ENCODE results near the gene SETD5.

DNA sequence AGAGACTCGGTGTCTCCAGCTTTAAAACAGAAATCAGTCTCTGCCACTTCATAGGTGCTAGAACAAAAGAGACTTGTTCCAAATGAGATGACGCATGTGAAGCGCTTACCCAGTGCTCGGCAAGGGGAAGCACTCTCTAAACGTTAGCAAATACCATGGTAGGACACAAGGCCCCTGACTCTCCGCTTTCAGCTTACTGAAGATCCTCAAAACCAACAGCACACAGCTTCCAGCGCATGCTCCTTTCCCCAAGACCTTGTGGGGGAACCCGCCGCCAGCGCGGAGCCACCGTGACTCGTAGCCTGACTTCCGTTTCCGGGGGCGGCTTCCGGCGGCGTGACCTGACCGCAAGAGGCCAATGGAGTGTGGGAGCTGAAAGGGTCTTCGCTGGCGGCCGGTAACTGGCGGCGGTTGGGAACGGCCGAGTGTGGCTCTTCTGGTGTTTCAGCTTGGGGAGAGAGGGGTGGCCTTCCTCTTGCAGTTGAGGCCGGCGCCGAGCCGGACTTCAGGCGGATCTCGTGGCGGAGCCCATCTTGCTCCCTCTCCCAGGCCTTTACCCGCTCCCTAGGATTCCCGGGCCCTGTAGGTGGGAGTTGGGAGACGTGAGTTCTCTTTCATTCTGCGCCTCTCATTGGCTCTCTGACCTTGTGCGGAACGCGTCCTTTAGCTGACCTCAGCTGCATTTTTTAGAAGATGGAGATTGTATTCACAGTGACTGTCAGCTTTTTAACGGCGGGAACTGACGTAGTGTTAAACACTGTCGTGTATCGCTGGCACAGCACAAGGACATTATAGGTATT lies 34.5 kb upstream of the SETD5 start, which contains the start of gene THUMPD3:
- TF ChIP-seq POLR2A (IDR thresholded peaks at IDR 0.05; ENCODE audit: control extremely low read depth in 1 of 2, low read depth in 2 of 2, low read length in 2 of 2) (peak; percentile 85 to 99), POLR2AphosphoS5 (IDR thresholded peaks at IDR 0.05; ENCODE audit: low read depth, low read length) (peak; percentile 97), YY1 (IDR thresholded peaks at IDR 0.05; ENCODE audit: low read depth, low read length) (peak; percentile 74), CTCF (IDR thresholded peaks at IDR 0.05; ENCODE audit: control extremely low read depth in 1 of 3, insufficient read depth in 1 of 3, low read depth in 1 of 3, low read length in 3 of 3) (no peak), JUN (IDR thresholded peaks at IDR 0.05; ENCODE audit: low read depth, low read length) (no peak), EZH2 (IDR thresholded peaks at IDR 0.05; ENCODE audit: low read depth, low read length, severe bottlenecking) (no peak), CHD2 (IDR thresholded peaks at IDR 0.05; ENCODE audit: low read length) (no peak), TBP (IDR thresholded peaks at IDR 0.05; ENCODE audit: low read depth, low read length) (peak; percentile 80), SP1 (IDR thresholded peaks at IDR 0.05; ENCODE audit: low read depth, low read length) (peak; percentile 30; the same call in 1 of the 2 replicates), RAD21 (IDR thresholded peaks at IDR 0.05 in 1 of 2, conservative IDR thresholded peaks at IDR 0.05 in 1 of 2; ENCODE audit: low read depth in 2 of 2, low read length in 2 of 2) (peak in 1 of 2 experiments; percentile 16; a peak in 2 of 4 replicates), HDAC6 (IDR thresholded peaks at IDR 0.05; ENCODE audit: low read depth, low read length) (no peak), NRF1 (IDR thresholded peaks at IDR 0.05; ENCODE audit: low read depth, low read length) (peak; percentile 38)
- TF ChIP-seq, protein P1, sequence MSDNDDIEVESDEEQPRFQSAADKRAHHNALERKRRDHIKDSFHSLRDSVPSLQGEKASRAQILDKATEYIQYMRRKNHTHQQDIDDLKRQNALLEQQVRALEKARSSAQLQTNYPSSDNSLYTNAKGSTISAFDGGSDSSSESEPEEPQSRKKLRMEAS (IDR thresholded peaks at IDR 0.05) = peak; percentile 98
- TF ChIP-seq, protein P2, sequence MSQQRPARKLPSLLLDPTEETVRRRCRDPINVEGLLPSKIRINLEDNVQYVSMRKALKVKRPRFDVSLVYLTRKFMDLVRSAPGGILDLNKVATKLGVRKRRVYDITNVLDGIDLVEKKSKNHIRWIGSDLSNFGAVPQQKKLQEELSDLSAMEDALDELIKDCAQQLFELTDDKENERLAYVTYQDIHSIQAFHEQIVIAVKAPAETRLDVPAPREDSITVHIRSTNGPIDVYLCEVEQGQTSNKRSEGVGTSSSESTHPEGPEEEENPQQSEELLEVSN (IDR thresholded peaks at IDR 0.05) = peak; percentile 96

Data from H1 (cell line).